ENCODE data around the gene POM121L2.

DNA sequence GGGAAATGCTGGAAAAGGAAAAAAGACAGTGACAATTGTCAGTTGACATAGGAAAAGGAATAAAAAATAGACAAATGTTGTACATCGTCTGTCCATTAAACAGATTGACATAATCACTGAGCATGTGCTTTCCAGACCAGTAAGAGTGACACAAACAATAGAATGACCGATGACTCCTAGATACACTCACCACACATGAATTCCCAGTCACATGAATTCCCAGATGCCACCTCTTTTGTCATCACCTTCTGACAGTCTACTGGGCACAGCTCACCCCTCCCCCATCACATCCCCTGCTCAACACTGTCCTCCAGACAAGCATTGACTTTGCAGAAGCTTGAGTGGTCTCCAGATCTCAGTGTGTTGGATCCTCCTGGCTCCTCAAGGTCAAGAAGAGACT is 25.9 kb downstream of the POM121L2 start:
- TF ChIP-seq CTCF (IDR thresholded peaks at IDR 0.05; ENCODE audit: poor library complexity, severe bottlenecking) (no peak), EZH2 (IDR thresholded peaks at IDR 0.05; ENCODE audit: borderline replicate concordance, insufficient read depth, low read length, poor library complexity, severe bottlenecking) (no peak), EP300 (conservative IDR thresholded peaks at IDR 0.05; ENCODE audit: poor library complexity, severe bottlenecking) (no peak), TAF1 (IDR thresholded peaks at IDR 0.05; ENCODE audit: low read depth) (no peak), POLR2AphosphoS5 (IDR thresholded peaks at IDR 0.05) (no peak), SMC3 (conservative IDR thresholded peaks at IDR 0.05; ENCODE audit: poor library complexity) (no peak)
- TF ChIP-seq, protein P1, sequence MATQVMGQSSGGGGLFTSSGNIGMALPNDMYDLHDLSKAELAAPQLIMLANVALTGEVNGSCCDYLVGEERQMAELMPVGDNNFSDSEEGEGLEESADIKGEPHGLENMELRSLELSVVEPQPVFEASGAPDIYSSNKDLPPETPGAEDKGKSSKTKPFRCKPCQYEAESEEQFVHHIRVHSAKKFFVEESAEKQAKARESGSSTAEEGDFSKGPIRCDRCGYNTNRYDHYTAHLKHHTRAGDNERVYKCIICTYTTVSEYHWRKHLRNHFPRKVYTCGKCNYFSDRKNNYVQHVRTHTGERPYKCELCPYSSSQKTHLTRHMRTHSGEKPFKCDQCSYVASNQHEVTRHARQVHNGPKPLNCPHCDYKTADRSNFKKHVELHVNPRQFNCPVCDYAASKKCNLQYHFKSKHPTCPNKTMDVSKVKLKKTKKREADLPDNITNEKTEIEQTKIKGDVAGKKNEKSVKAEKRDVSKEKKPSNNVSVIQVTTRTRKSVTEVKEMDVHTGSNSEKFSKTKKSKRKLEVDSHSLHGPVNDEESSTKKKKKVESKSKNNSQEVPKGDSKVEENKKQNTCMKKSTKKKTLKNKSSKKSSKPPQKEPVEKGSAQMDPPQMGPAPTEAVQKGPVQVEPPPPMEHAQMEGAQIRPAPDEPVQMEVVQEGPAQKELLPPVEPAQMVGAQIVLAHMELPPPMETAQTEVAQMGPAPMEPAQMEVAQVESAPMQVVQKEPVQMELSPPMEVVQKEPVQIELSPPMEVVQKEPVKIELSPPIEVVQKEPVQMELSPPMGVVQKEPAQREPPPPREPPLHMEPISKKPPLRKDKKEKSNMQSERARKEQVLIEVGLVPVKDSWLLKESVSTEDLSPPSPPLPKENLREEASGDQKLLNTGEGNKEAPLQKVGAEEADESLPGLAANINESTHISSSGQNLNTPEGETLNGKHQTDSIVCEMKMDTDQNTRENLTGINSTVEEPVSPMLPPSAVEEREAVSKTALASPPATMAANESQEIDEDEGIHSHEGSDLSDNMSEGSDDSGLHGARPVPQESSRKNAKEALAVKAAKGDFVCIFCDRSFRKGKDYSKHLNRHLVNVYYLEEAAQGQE (IDR thresholded peaks at IDR 0.05; ENCODE audit: borderline replicate concordance), result no peak

Measured in neural cell (in vitro differentiated cells).